Measurements from ENCODE around the gene PABPN1.

Gene PABPN1

DNA sequence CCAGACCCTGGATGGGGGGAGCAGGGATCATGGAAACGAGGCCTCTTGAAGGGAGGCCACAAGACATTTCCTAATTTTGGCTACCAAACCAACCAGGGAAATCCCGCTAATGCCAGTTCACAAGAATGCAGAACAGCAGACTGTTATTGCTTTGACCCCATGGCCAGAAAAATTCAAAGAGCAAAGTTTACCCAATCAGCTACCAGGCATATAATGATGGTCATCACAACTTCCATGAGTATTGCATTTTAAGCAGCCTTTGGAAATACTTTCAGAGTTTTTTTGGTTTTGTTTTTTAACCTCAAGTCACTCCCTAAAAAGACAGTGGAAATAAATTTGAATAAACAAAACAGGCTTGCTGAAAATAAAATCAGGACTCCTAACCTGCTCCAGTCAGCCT lies 51.3 kb downstream of the PABPN1 start, which contains the start of gene IL25:
Gene IL25 (plus strand): TSS at position 301 of the 400 bp plus-strand sequence.
- H3K27ac Mint-ChIP-seq, result no peak within 1 kb of the TSS
- H3K4me1 Mint-ChIP-seq (ENCODE audit: low read depth), result no peaks in the 10 kb centered on the region
- H3K27me3 Mint-ChIP-seq, result no peaks in the 10 kb centered on the region
- H3K9me3 Mint-ChIP-seq (ENCODE audit: low read depth), result no peaks in the 10 kb centered on the region
- H3K36me3 Mint-ChIP-seq, result no peaks in the 10 kb centered on the region
- no peak within 1 kb of the TSS for H3K4me3 Mint-ChIP-seq

DNA sequence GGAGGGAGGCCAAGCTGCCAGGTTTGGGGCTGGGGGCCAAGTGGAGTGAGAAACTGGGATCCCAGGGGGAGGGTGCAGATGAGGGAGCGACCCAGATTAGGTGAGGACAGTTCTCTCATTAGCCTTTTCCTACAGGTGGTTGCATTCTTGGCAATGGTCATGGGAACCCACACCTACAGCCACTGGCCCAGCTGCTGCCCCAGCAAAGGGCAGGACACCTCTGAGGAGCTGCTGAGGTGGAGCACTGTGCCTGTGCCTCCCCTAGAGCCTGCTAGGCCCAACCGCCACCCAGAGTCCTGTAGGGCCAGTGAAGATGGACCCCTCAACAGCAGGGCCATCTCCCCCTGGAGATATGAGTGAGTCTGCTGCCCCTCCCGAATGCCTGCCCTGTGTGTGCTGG lies 51.8 kb downstream of the PABPN1 start:
- Mint-ChIP-seq H3K9me3 (ENCODE audit: low read depth) (no peaks in the 10 kb centered on the region), H3K4me3 (no peak overlapping the region), H3K27ac (no peak overlapping the region), H3K4me1 (ENCODE audit: low read depth) (no peaks in the 10 kb centered on the region), H3K27me3 (no peaks in the 10 kb centered on the region), H3K36me3 (no peaks in the 10 kb centered on the region)

All from activated naive CD8-positive, alpha-beta T cell (primary cell).